ENCODE data around the gene PMFBP1. TPM values are rescaled to one million over a fixed set of nuclear protein-coding genes. Genes with fewer than 3 reads are reported as not detected.

The PMFBP1 gene, protein sequence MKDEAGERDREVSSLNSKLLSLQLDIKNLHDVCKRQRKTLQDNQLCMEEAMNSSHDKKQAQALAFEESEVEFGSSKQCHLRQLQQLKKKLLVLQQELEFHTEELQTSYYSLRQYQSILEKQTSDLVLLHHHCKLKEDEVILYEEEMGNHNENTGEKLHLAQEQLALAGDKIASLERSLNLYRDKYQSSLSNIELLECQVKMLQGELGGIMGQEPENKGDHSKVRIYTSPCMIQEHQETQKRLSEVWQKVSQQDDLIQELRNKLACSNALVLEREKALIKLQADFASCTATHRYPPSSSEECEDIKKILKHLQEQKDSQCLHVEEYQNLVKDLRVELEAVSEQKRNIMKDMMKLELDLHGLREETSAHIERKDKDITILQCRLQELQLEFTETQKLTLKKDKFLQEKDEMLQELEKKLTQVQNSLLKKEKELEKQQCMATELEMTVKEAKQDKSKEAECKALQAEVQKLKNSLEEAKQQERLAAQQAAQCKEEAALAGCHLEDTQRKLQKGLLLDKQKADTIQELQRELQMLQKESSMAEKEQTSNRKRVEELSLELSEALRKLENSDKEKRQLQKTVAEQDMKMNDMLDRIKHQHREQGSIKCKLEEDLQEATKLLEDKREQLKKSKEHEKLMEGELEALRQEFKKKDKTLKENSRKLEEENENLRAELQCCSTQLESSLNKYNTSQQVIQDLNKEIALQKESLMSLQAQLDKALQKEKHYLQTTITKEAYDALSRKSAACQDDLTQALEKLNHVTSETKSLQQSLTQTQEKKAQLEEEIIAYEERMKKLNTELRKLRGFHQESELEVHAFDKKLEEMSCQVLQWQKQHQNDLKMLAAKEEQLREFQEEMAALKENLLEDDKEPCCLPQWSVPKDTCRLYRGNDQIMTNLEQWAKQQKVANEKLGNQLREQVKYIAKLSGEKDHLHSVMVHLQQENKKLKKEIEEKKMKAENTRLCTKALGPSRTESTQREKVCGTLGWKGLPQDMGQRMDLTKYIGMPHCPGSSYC
- total RNA-seq (2014; rRNA removed; shearing (Covaris generic); ENCODE audit: low replicate concordance) = 0.56 and 1.4 TPM in 2 replicates

DNA sequence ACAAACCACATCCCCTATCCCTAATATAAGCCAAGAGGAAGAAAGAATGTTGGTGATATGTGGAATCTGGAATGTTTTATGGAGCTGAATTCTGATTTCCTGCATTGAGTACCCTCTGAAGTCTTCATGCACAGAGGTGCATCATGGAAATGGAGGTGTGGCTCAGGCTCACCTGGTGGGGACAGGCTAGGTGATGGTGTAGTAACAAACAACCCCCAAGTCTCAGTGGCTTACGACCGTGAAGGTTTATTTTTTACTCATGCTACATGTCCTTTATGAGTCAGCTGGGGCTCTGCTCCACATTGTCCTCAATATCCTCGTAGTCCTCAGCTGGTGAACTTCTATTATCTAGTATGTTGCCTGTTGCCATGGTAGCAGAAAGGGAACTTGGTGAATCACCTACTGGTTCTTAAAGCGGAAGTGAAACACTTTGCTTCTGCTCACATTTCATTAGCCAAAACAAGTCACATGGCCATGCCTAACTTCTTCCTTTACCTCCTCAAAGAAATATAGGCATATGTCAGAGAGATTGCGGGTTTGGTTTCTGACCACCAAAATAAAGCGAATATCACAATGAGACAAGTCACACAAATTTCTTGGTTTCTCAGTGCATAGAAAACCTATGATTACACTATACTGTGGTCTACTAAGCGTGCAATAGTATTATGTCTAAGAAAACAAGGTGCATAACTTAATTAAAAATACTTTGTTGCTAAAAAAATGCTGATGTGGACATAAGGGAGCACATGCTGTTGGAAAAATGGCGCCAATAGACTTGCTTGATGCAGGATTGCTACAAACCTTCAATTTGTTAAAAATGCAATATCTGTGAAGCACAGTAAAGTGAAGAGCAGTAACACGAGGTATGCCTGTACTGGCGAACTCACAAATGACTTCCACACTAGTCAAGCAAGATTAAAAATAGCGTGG, at the start of gene PMFBP1:
Gene PMFBP1 (minus strand): TSS at position 51 of the 930 bp plus-strand sequence. CDS start 947 bp downstream, outside the sequence.
- Histone ChIP-seq H3K9ac (ENCODE audit: low read length) (no peak within 1 kb of the TSS), H2AFZ (ENCODE audit: low read length) (peak within 1 kb of the TSS; percentile 66), H3K27ac (ENCODE audit: low read length) (no peak within 1 kb of the TSS)

DNA sequence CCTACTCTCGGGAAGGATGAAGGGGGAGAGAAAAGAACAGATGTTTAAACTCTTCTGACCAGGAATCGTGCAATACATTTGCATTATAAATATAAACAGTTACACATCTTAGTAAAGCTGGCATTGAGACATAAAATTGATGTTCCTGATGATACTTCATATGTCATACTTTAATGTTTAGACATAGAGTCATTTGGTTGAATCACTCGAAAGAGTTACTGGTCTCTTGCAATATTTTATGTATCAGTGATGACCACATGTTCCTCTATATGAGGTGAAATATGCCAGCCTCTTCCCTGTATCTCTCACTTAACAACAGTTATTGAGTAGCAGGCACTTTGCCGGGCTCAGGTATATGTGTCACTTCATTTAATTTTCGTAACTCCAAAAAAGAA, 49.7 kb upstream of the PMFBP1 start:
- H3K36me3 ChIP-seq (ENCODE audit: insufficient read depth, low read length) = no peaks in the 10 kb centered on the region
- no peaks in the 10 kb centered on the region for H4K20me1 ChIP-seq (ENCODE audit: insufficient read depth, low read depth, low read length)
- no peak overlapping the region for H2AFZ ChIP-seq (ENCODE audit: low read length)
- H3K9me2 ChIP-seq (replicated peaks; ENCODE audit: insufficient read depth, low read length) = no peaks in the 10 kb centered on the region
- no peak overlapping the region for H3K4me3 ChIP-seq (ENCODE audit: low read length)
- no peak overlapping the region for H3K27ac ChIP-seq (ENCODE audit: low read length)
- no peak overlapping the region for H3K4me2 ChIP-seq (ENCODE audit: low read depth, low read length, poor library complexity, severe bottlenecking)
- DNase-seq = no peak
- no peaks in the 10 kb centered on the region for H3K9me3 ChIP-seq (ENCODE audit: low read length)
- H3K4me1 ChIP-seq (ENCODE audit: low read length) = no peaks in the 10 kb centered on the region
- H3K9ac ChIP-seq (ENCODE audit: low read length) = no peak overlapping the region
- H3K27me3 ChIP-seq (ENCODE audit: low read length) = no peaks in the 10 kb centered on the region
- no peaks in the 10 kb centered on the region for H3K79me2 ChIP-seq (ENCODE audit: low read length)

More for the DNA sequence above, at the start of gene PMFBP1:
- Histone ChIP-seq H3K4me3 (ENCODE audit: low read length) (peak within 1 kb of the TSS; percentile 28; the same call in 1 of the 2 replicates), H3K79me2 (ENCODE audit: low read length) (no peaks in the 10 kb centered on the region), H3K27me3 (ENCODE audit: low read length) (no peaks in the 10 kb centered on the region; the same call in 1 of the 2 replicates), H3K9me3 (ENCODE audit: low read length) (no peaks in the 10 kb centered on the region; the same call in 1 of the 2 replicates), H3K36me3 (ENCODE audit: insufficient read depth, low read length) (no peaks in the 10 kb centered on the region), H3K4me1 (ENCODE audit: low read length) (peaks cover 10% of the 10 kb centered on the region), H4K20me1 (ENCODE audit: insufficient read depth, low read depth, low read length) (no peaks in the 10 kb centered on the region), H3K9me2 (replicated peaks; ENCODE audit: insufficient read depth, low read length) (no peaks in the 10 kb centered on the region), H3K4me2 (ENCODE audit: low read depth, low read length, poor library complexity, severe bottlenecking) (peak within 1 kb of the TSS; percentile 42)
- peak; percentile 97 for DNase-seq

DNA sequence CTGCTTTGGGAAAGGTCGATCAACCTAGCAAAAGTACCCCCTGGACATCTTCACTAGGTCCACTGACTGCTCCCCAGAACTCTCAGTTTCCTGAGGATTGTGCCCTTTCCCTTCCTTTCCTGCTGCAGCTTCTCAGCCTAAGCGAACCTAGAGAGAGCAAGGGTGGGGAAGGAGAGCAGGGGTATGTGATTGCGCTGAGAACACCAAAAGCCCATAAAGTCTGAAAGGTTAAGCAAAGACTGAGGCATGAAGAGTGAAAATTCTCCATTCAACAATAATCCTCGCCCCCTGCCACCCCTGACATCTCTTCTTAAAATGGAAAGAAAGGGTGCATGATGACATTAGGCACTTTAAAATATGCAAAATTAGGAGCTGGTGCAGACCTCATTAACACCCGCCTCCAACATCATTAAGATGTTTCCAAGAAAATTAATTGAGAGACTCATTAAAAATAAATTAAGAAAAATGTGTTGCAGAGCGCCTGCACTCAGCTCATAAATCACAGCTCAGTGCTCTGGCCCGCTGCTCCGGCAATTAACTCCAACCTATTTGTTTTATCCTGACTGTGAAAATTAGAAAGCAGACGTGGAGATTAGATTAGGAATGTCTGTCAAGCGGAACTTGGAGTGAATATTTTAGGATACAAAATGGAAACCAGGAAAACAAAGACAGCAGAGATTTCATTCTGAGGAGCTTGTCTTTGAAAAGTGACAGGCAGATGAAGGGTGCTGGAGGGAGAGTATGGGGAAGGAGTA, 49.1 kb upstream of the PMFBP1 start:
- DNase-seq = no peak
- Histone ChIP-seq H3K4me3 (ENCODE audit: low read length) (no peak overlapping the region), H3K27ac (ENCODE audit: low read length) (no peak overlapping the region), H3K9me3 (ENCODE audit: low read length) (no peaks in the 10 kb centered on the region), H3K36me3 (ENCODE audit: insufficient read depth, low read length) (no peaks in the 10 kb centered on the region), H3K4me1 (ENCODE audit: low read length) (no peaks in the 10 kb centered on the region), H3K9ac (ENCODE audit: low read length) (no peak overlapping the region), H3K27me3 (ENCODE audit: low read length) (no peaks in the 10 kb centered on the region), H3K4me2 (ENCODE audit: low read depth, low read length, poor library complexity, severe bottlenecking) (no peak overlapping the region), H2AFZ (ENCODE audit: low read length) (no peak overlapping the region), H4K20me1 (ENCODE audit: insufficient read depth, low read depth, low read length) (no peaks in the 10 kb centered on the region), H3K9me2 (replicated peaks; ENCODE audit: insufficient read depth, low read length) (no peaks in the 10 kb centered on the region), H3K79me2 (ENCODE audit: low read length) (no peaks in the 10 kb centered on the region)

DNA sequence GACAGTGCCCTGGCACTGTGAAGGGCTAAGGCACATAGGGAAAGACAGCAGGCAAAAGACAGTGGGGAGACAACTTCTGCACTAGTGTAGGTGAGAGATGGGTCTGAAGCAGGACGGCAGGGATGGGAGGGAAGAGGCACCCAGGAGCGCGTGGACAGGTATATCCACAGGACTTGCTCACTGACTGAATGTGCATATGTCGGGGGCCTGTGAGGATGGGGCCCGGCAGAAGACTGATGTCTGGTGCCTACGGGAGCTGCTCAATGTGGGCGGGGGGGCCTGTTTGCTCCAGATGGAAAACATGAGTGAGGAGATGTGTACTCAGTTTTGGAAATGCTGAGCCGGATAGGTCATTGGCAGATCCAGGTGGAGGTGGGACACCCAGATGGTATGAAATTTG, 47.3 kb upstream of the PMFBP1 start:
- no peak overlapping the region for H3K4me3 ChIP-seq (ENCODE audit: low read length)
- H3K27me3 ChIP-seq (ENCODE audit: low read length) = no peaks in the 10 kb centered on the region
- H3K4me2 ChIP-seq (ENCODE audit: low read depth, low read length, poor library complexity, severe bottlenecking) = no peak overlapping the region

DNA sequence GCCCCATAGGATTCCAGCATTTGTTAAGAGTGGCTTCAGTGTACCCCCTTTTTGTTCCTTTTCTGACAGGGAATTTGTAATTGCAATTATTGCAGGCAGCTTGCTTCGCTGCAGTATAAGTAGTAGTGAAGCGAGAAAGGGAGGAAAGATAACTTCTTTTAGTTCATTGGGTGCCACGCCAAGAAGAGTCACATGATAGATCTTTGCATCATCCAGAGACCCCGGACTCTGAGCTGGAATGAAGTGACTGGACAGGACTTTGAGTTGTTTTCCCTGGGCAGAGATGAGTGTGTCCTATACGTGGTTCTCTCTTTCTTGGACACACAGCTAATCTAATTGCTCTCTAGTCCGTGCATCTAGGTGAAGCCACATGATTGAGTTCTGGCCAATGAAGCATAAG, 44.8 kb upstream of the PMFBP1 start:
- Histone ChIP-seq H3K9me2 (replicated peaks; ENCODE audit: insufficient read depth, low read length) (no peaks in the 10 kb centered on the region), H3K4me2 (ENCODE audit: low read depth, low read length, poor library complexity, severe bottlenecking) (no peak overlapping the region), H3K9me3 (ENCODE audit: low read length) (no peaks in the 10 kb centered on the region), H4K20me1 (ENCODE audit: insufficient read depth, low read depth, low read length) (no peaks in the 10 kb centered on the region), H3K4me3 (ENCODE audit: low read length) (no peak overlapping the region), H3K27me3 (ENCODE audit: low read length) (no peaks in the 10 kb centered on the region), H3K27ac (ENCODE audit: low read length) (no peak overlapping the region), H3K9ac (ENCODE audit: low read length) (no peak overlapping the region), H2AFZ (ENCODE audit: low read length) (no peak overlapping the region), H3K79me2 (ENCODE audit: low read length) (no peaks in the 10 kb centered on the region), H3K36me3 (ENCODE audit: insufficient read depth, low read length) (no peaks in the 10 kb centered on the region), H3K4me1 (ENCODE audit: low read length) (no peaks in the 10 kb centered on the region)
- DNase-seq = no peak

More for the DNA sequence above, 47.3 kb upstream of the PMFBP1 start:
- Histone ChIP-seq H3K79me2 (ENCODE audit: low read length) (no peaks in the 10 kb centered on the region), H2AFZ (ENCODE audit: low read length) (no peak overlapping the region), H3K9me3 (ENCODE audit: low read length) (no peaks in the 10 kb centered on the region), H3K4me1 (ENCODE audit: low read length) (no peaks in the 10 kb centered on the region), H3K9me2 (replicated peaks; ENCODE audit: insufficient read depth, low read length) (no peaks in the 10 kb centered on the region), H3K27ac (ENCODE audit: low read length) (no peak overlapping the region), H4K20me1 (ENCODE audit: insufficient read depth, low read depth, low read length) (no peaks in the 10 kb centered on the region), H3K36me3 (ENCODE audit: insufficient read depth, low read length) (no peaks in the 10 kb centered on the region), H3K9ac (ENCODE audit: low read length) (no peak overlapping the region)
- no peak for DNase-seq

DNA sequence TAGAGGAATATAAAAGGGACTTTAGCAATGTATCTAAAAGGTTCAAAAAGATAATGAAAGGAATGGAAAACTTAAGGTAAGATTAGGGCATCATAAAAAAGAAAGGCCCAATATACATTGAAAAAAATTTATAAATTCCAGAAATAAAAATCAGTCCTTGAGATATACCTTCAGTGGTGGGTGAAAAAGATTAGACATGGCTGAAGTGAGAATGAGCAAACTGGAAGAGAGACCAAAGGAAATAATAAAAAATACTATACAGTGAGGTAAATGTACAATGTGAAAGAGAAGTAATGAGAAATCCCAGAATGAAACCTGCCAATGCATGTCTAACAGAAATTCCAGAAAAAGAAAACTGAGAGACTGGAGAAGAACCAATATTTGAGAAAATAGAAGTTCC, 42.9 kb upstream of the PMFBP1 start:
- no peaks in the 10 kb centered on the region for H3K4me1 ChIP-seq (ENCODE audit: low read length)
- no peak overlapping the region for H3K4me2 ChIP-seq (ENCODE audit: low read depth, low read length, poor library complexity, severe bottlenecking)
- H3K9me3 ChIP-seq (ENCODE audit: low read length) = no peaks in the 10 kb centered on the region
- no peaks in the 10 kb centered on the region for H3K79me2 ChIP-seq (ENCODE audit: low read length)
- H3K9me2 ChIP-seq (replicated peaks; ENCODE audit: insufficient read depth, low read length) = no peaks in the 10 kb centered on the region
- H3K36me3 ChIP-seq (ENCODE audit: insufficient read depth, low read length) = no peaks in the 10 kb centered on the region
- H4K20me1 ChIP-seq (ENCODE audit: insufficient read depth, low read depth, low read length) = no peaks in the 10 kb centered on the region
- H3K27ac ChIP-seq (ENCODE audit: low read length) = no peak overlapping the region
- no peak overlapping the region for H3K4me3 ChIP-seq (ENCODE audit: low read length)
- H3K27me3 ChIP-seq (ENCODE audit: low read length) = no peaks in the 10 kb centered on the region
- DNase-seq = no peak
- no peak overlapping the region for H2AFZ ChIP-seq (ENCODE audit: low read length)
- no peak overlapping the region for H3K9ac ChIP-seq (ENCODE audit: low read length)

DNA sequence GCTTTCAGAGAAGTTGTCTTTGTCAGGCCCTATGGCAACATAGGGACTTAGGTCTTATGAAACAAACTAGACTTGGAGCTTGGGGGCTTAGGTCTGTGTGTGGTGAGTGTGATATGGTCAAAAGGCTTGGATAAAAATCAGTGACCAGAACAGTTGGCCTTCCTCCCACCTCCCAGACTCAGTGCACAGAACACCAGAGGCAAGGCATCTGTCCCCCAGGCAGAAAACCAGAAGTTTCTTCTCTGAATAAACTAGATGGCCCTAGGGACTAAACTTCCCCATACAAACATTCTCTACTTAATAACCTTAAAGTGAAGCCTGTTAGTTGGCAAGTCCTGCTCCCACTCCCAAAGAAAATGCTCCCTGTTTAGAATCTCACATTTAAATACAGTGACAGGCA, 39.2 kb upstream of the PMFBP1 start:
- H3K27me3 ChIP-seq (ENCODE audit: low read length) = no peaks in the 10 kb centered on the region
- no peak overlapping the region for H3K4me3 ChIP-seq (ENCODE audit: low read length)
- no peaks in the 10 kb centered on the region for H3K4me1 ChIP-seq (ENCODE audit: low read length)
- H4K20me1 ChIP-seq (ENCODE audit: insufficient read depth, low read depth, low read length) = no peaks in the 10 kb centered on the region
- no peak overlapping the region for H3K4me2 ChIP-seq (ENCODE audit: low read depth, low read length, poor library complexity, severe bottlenecking)
- no peak overlapping the region for H2AFZ ChIP-seq (ENCODE audit: low read length)
- H3K9me3 ChIP-seq (ENCODE audit: low read length) = no peaks in the 10 kb centered on the region
- no peak for DNase-seq
- H3K9me2 ChIP-seq (replicated peaks; ENCODE audit: insufficient read depth, low read length) = no peaks in the 10 kb centered on the region
- no peak overlapping the region for H3K9ac ChIP-seq (ENCODE audit: low read length)
- no peak overlapping the region for H3K27ac ChIP-seq (ENCODE audit: low read length)
- H3K36me3 ChIP-seq (ENCODE audit: insufficient read depth, low read length) = no peaks in the 10 kb centered on the region
- no peaks in the 10 kb centered on the region for H3K79me2 ChIP-seq (ENCODE audit: low read length)
